Stimulated activated CD4-positive, alpha-beta T cell treated with anti-CD3 and anti-CD28 coated beads, Interleukin-15, amount 100 ng/mL, for 1 hour (primary cell): ENCODE data around the gene TTLL5.

Source experiments
- DNase-seq, 2 donors: peaks; one replicate each; pipeline ENCODE4 v3.0.0-alpha.2; 2020; ENCODE audit warnings: low read depth in 1 of 2, low spot score in 1 of 2

The TTLL5 gene

GRCh38 chr14:75783602-75784313 is 122.7 kb downstream of the TTLL5 start:
- no peak for DNase-seq

GRCh38 chr14:75784314-75784686 is 123.3 kb downstream of the TTLL5 start:
- no peak for DNase-seq

- DNase-seq: no peak
These were observed 132.8 kb downstream of the TTLL5 start for GRCh38 chr14:75793806-75794205.

- DNase-seq: no peak
These were observed 133.6 kb downstream of the TTLL5 start for GRCh38 chr14:75794615-75795038.

GRCh38 chr14:75800792-75801191 is 139.7 kb downstream of the TTLL5 start:
- DNase-seq: no peak

GRCh38 chr14:75802486-75802885 is 141.4 kb downstream of the TTLL5 start:
- no peak for DNase-seq

GRCh38 chr14:75803765-75804164 is 142.7 kb downstream of the TTLL5 start:
- no peak for DNase-seq

- no peak for DNase-seq
These were observed 143.7 kb downstream of the TTLL5 start for GRCh38 chr14:75804570-75805275.

GRCh38 chr14:75805646-75806045 is 144.6 kb downstream of the TTLL5 start:
- no peak for DNase-seq

GRCh38 chr14:75806352-75806832 is 145.3 kb downstream of the TTLL5 start:
- DNase-seq: no peak

GRCh38 chr14:75807667-75808360 is 146.8 kb downstream of the TTLL5 start:
- no peak for DNase-seq

GRCh38 chr14:75811136-75811829 is 150.2 kb downstream of the TTLL5 start:
- no peak for DNase-seq

- DNase-seq: no peak
These were observed 150.9 kb downstream of the TTLL5 start for GRCh38 chr14:75811872-75812499.

- no peak for DNase-seq
These were observed 151.6 kb downstream of the TTLL5 start for GRCh38 chr14:75812622-75813021.

GRCh38 chr14:75820761-75821160 is 159.7 kb downstream of the TTLL5 start:
- no peak for DNase-seq

- no peak for DNase-seq
These were observed 160.9 kb downstream of the TTLL5 start for GRCh38 chr14:75821831-75822521.

- no peak for DNase-seq
These were observed 161.6 kb downstream of the TTLL5 start for GRCh38 chr14:75822522-75823141.

GRCh38 chr14:75823334-75823733 is 162.3 kb downstream of the TTLL5 start:
- DNase-seq: no peak

GRCh38 chr14:75824318-75824717 is 163.3 kb downstream of the TTLL5 start:
- no peak for DNase-seq

GRCh38 chr14:75825147-75825592 is 164.1 kb downstream of the TTLL5 start:
- DNase-seq: no peak
